IMR-90 (cell line): ENCODE results near the gene APLF. TPM values are rescaled to one million over a fixed set of nuclear protein-coding genes. Genes with fewer than 3 reads are reported as not detected.

ENCODE experiments used
- ATAC-seq: fragments of 200-7000 bp; cut with Tn5 transposase; 2 replicates; pipeline ENCODE4 v1.9.1; 2020; ENCODE audit warnings: low read depth, mild to moderate bottlenecking, moderate library complexity
- BruUV-seq: library from RNA; stranded (reverse); fragments of 400-500 nt; replicated peaks from 2 replicates; lab custom pipeline; 2021; lab: Mats Ljungman, UMichigan
- CTCF ChIA-PET: fragments of 300-600 bp; formaldehyde crosslinking; extraction: SDS; loops from one replicate; lab custom pipeline; 2021; ENCODE audit warnings: antibody characterized with exemption; lab: Yijun Ruan, JAX
- POLR2A ChIA-PET: fragments of 300-600 bp; sonication (Branson Sonifier 250); formaldehyde crosslinking; loops from one replicate; lab custom pipeline; 2022; ENCODE audit warnings: antibody characterized with exemption; ENCODE audit not compliant: unreplicated experiment; lab: Charles Lee
- DNase-seq: peaks from one replicate; pipeline ENCODE4 v3.0.0; 2013
- H2AFZ ChIP-seq: replicated peaks from 2 replicates; pipeline ENCODE3; 2013; ENCODE audit warnings: low read length, mild to moderate bottlenecking; ENCODE audit not compliant: poor library complexity
- H2AK5ac ChIP-seq: 2 replicates; pipeline ENCODE4 v1.6.1; 2013; ENCODE audit warnings: low read depth, low read length, inconsistent platforms
- H2AK9ac ChIP-seq: replicated peaks from 2 replicates; pipeline ENCODE3; 2013; ENCODE audit warnings: mild to moderate bottlenecking, low read depth, low read length, moderate library complexity; ENCODE audit not compliant: poor library complexity
- H2BK120ac ChIP-seq: 2 replicates; pipeline ENCODE4 v1.6.1; 2013; ENCODE audit warnings: low read depth, low read length, inconsistent platforms
- H2BK15ac ChIP-seq: 3 replicates; pipeline ENCODE4 v1.6.1; 2013; ENCODE audit warnings: low read depth, low read length, inconsistent platforms
- H2BK20ac ChIP-seq: 2 replicates; pipeline ENCODE4 v1.6.1; 2013; ENCODE audit warnings: low read depth, mild to moderate bottlenecking, inconsistent platforms, low read length, moderate library complexity
- H2BK5ac ChIP-seq: 2 replicates; pipeline ENCODE4 v1.6.1; 2013; ENCODE audit warnings: mild to moderate bottlenecking, low read depth, low read length, inconsistent platforms; ENCODE audit not compliant: poor library complexity, severe bottlenecking
- H3K14ac ChIP-seq: replicated peaks from 2 replicates; pipeline ENCODE4 v1.6.1; 2013; ENCODE audit warnings: low read depth, low read length, inconsistent platforms
- H3K18ac ChIP-seq: 2 replicates; pipeline ENCODE4 v1.6.1; 2013; ENCODE audit warnings: low read depth, low read length, control low read depth
- H3K23ac ChIP-seq: 2 replicates; pipeline ENCODE4 v1.6.1; 2013; ENCODE audit warnings: low read depth, low read length, inconsistent platforms
- H3K27ac ChIP-seq: 2 replicates; pipeline ENCODE4 v1.5.1; 2013; ENCODE audit warnings: mild to moderate bottlenecking, control low read depth, low read length; ENCODE audit not compliant: insufficient read depth
- H3K27me3 ChIP-seq: 2 replicates; pipeline ENCODE4 v1.6.1; 2013; ENCODE audit warnings: low read length; ENCODE audit not compliant: control insufficient read depth, insufficient read depth
- H3K36me3 ChIP-seq: 2 replicates; pipeline ENCODE4 v1.6.1; 2013; ENCODE audit warnings: low read length, mixed read lengths; ENCODE audit not compliant: control insufficient read depth, insufficient read depth
- H3K4ac ChIP-seq: 2 replicates; pipeline ENCODE4 v1.6.1; 2013; ENCODE audit warnings: low read depth, low read length, inconsistent platforms
- H3K4me1 ChIP-seq: 2 replicates; pipeline ENCODE4 v1.6.1; 2013; ENCODE audit warnings: low read length, mixed read lengths; ENCODE audit not compliant: control insufficient read depth, insufficient read depth
- H3K4me2 ChIP-seq: 2 replicates; pipeline ENCODE4 v1.6.1; 2013; ENCODE audit warnings: low read depth, mild to moderate bottlenecking, control low read depth, low read length, moderate library complexity
- H3K4me3 ChIP-seq: 2 replicates; pipeline ENCODE4 v1.5.1; 2013; ENCODE audit warnings: low read depth, mild to moderate bottlenecking, control low read depth, low read length, moderate library complexity; ENCODE audit not compliant: insufficient read depth
- H3K56ac ChIP-seq: 2 replicates; pipeline ENCODE4 v1.6.1; 2013; ENCODE audit warnings: low read length, inconsistent platforms; ENCODE audit not compliant: insufficient read depth; ENCODE audit errors: extremely low read depth
- H3K79me1 ChIP-seq, 2 experiments: 2 replicates each; pipeline ENCODE4 v1.6.1; 2013; ENCODE audit warnings: low read length in 2 of 2, inconsistent platforms in 1 of 2, low read depth in 1 of 2
- H3K9ac ChIP-seq: 2 replicates; pipeline ENCODE4 v1.6.1; 2013; ENCODE audit warnings: low read depth, low read length, control low read depth
- H3K9me1 ChIP-seq: 2 replicates; pipeline ENCODE4 v1.6.1; 2013; ENCODE audit warnings: low read length, inconsistent platforms; ENCODE audit not compliant: insufficient read depth
- H3K9me3 ChIP-seq: 2 replicates; pipeline ENCODE4 v1.6.1; 2013; ENCODE audit warnings: low read length; ENCODE audit not compliant: control insufficient read depth, insufficient read depth
- H4K20me1 ChIP-seq: 2 replicates; pipeline ENCODE4 v1.6.1; 2013; ENCODE audit warnings: low read length, inconsistent platforms; ENCODE audit not compliant: insufficient read depth
- H4K5ac ChIP-seq: 2 replicates; pipeline ENCODE4 v1.6.1; 2013; ENCODE audit warnings: mild to moderate bottlenecking, low read depth, low read length, control low read depth
- H4K8ac ChIP-seq, 2 experiments: 2 replicates each; pipeline ENCODE4 v1.6.1; 2013; ENCODE audit warnings: low read depth in 2 of 2, low read length in 2 of 2, control low read depth in 1 of 2, inconsistent platforms in 1 of 2
- H4K91ac ChIP-seq: 2 replicates; pipeline ENCODE4 v1.6.1; 2013; ENCODE audit warnings: low read depth, low read length, inconsistent platforms; ENCODE audit not compliant: insufficient read depth
- BHLHE40 ChIP-seq: fragments of 150-350 bp; IDR thresholded peaks from 2 replicates; pipeline ENCODE4 v1.6.1; 2016; ENCODE audit warnings: mild to moderate bottlenecking, low read depth, low read length
- CEBPB ChIP-seq: IDR thresholded peaks from 2 replicates; pipeline ENCODE4 v1.6.1; 2012; ENCODE audit warnings: low read depth, low read length, improper control_type of control experiment
- CHD1 ChIP-seq: IDR thresholded peaks from 2 replicates; pipeline ENCODE4 v1.6.1; 2012; ENCODE audit warnings: low read depth, low read length, improper control_type of control experiment
- FOS ChIP-seq: fragments of 150-350 bp; IDR thresholded peaks from 2 replicates; pipeline ENCODE4 v1.6.1; 2016; ENCODE audit warnings: low read depth, low read length
- MAFK ChIP-seq: IDR thresholded peaks from 2 replicates; pipeline ENCODE4 v1.6.1; 2012; ENCODE audit warnings: low read depth, low read length, improper control_type of control experiment
- MAZ ChIP-seq: IDR thresholded peaks from 2 replicates; pipeline ENCODE4 v1.6.1; 2012; ENCODE audit warnings: low read depth, mild to moderate bottlenecking, low read length, improper control_type of control experiment, moderate library complexity, borderline replicate concordance
- NFE2L2 ChIP-seq: fragments of 150-350 bp; IDR thresholded peaks from 2 replicates; pipeline ENCODE4 v1.6.1; 2016; ENCODE audit warnings: low read depth, mild to moderate bottlenecking, low read length
- POLR2A ChIP-seq: IDR thresholded peaks from 2 replicates; pipeline ENCODE4 v1.6.1; 2012; ENCODE audit warnings: mild to moderate bottlenecking, low read depth, low read length
- RAD21 ChIP-seq: IDR thresholded peaks from 2 replicates; pipeline ENCODE4 v1.6.1; 2012; ENCODE audit warnings: low read length, improper control_type of control experiment
- RCOR1 ChIP-seq: IDR thresholded peaks from 2 replicates; pipeline ENCODE4 v1.6.1; 2012; ENCODE audit warnings: mild to moderate bottlenecking, low read length, improper control_type of control experiment; ENCODE audit not compliant: insufficient replicate concordance
- SMC3 ChIP-seq: fragments of 150-350 bp; IDR thresholded peaks from 2 replicates; pipeline ENCODE4 v1.6.1; 2016; ENCODE audit warnings: low read depth, mild to moderate bottlenecking, antibody characterized with exemption, low read length, moderate library complexity
- WGBS, 2 experiments: methylation state at CpG; one replicate each; pipeline versions ENCODE4 v1.1.5 to v1.1.7; 2013; ENCODE audit warnings: missing lambda C conversion rate in 2 of 2; ENCODE audit not compliant: insufficient read length in 1 of 2; ENCODE audit errors: extremely low coverage in 2 of 2; 5-methylcytosine and 5-hydroxymethylcytosine counted together
- dilution Hi-C: fragments of 300-500 bp; cut with HindIII; formaldehyde crosslinking; loops from one replicate; pipeline ENCODE4 v1.14.3; 2018; ENCODE audit warnings: low sequenced_read_pairs; ENCODE audit not compliant: unreplicated experiment
- in situ Hi-C: fragments of 300-500 bp; cut with MboI; formaldehyde crosslinking; loops from 3 replicates; pipeline ENCODE4 v1.14.3; 2019; ENCODE audit warnings: low sequenced_read_pairs, inconsistent platforms, mixed read lengths
- intact Hi-C: fragments of 100-400 bp; cut with micrococcal nuclease; formaldehyde crosslinking; loops from 2 replicates; pipeline ENCODE4 v1.10.0; 2022
- polyA plus RNA-seq, 3 experiments: library from polyadenylated mRNA; depleted of rRNA; stranded (reverse); fragments of >200 nt; gene quantifications; 2 replicates each; pipeline ENCODE4 v1.2.3, GENCODE V29; 2012; ENCODE audit warnings: low replicate concordance in 1 of 3
- total RNA-seq: library from RNA; depleted of rRNA; stranded (reverse); fragments of >200 nt; gene quantifications from 2 replicates; pipeline ENCODE4 v1.2.3, GENCODE V29; 2012
- TF ChIP-seq, protein P1 (sequence below): fragments of 150-350 bp; IDR thresholded peaks from 2 replicates; pipeline ENCODE4 v1.6.1; 2016; ENCODE audit warnings: low read depth, mild to moderate bottlenecking, low read length, moderate library complexity, borderline replicate concordance
- TF ChIP-seq, protein P2 (sequence below): fragments of 150-350 bp; IDR thresholded peaks from 2 replicates; pipeline ENCODE4 v1.6.1; 2017; ENCODE audit warnings: mild to moderate bottlenecking, antibody characterized with exemption, low read length, low read depth
- TF ChIP-seq, protein P3 (sequence below): conservative IDR thresholded peaks from 2 replicates; pipeline ENCODE4 v1.5.1; 2012; ENCODE audit warnings: mild to moderate bottlenecking, low read depth, low read length, improper control_type of control experiment

The APLF gene
- total and polyA plus RNA-seq, 2 of the 4 experiments (the other 2 are of a cell fraction): 1.5 to 2.3 TPM

DNA sequence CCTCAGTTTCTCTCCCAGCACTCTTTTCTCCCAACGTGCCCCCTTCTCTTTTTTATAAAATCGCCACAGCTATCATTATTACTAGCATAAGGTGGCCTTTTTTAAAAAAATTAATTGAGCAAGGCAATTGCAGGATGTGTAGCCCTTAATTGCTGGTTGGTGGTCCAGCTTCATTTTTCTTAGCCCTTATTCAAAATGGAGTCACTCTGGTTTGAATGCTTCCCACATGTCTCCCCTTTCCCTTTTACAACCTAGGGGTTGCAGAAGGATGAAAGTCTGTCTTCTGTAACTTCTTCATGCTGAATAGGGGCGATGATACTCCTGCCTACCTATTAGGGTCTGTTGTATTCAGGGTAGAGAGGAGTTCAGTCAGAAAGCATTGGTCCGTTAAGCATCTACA is 139.4 kb downstream of the APLF start:
- no peak overlapping the region for H2BK15ac ChIP-seq
- WGBS, 2 experiments: no CpG with 5 or more reads among the region's 4 CpGs
- no peak overlapping the region for H3K9ac ChIP-seq
- H2BK5ac ChIP-seq: no peak overlapping the region
- no peak for ATAC-seq
- H4K8ac ChIP-seq: no peak overlapping the region
- no peak overlapping the region for H2BK120ac ChIP-seq
- H3K27me3 ChIP-seq: peaks cover 3% of the 10 kb centered on the region
- H4K91ac ChIP-seq: no peak overlapping the region
- no peak overlapping the region for H3K4me2 ChIP-seq
- no peak overlapping the region for H2BK20ac ChIP-seq
- no peaks in the 10 kb centered on the region for H3K9me1 ChIP-seq
- dilution Hi-C loops: no loop called here
- H2AK5ac ChIP-seq: no peak overlapping the region
- intact Hi-C loops: no loop called here
- in situ Hi-C loops: no loop called here
- H3K36me3 ChIP-seq: no peaks in the 10 kb centered on the region
- POLR2A ChIA-PET: no interaction called here
- no peaks in the 10 kb centered on the region for H4K20me1 ChIP-seq
- H2AFZ ChIP-seq: no peak overlapping the region
- no peak overlapping the region for H3K23ac ChIP-seq
- H3K27ac ChIP-seq: no peak overlapping the region
- H3K56ac ChIP-seq: no peak overlapping the region
- DNase-seq: no peak
- H3K4me3 ChIP-seq: no peak overlapping the region
- no peak overlapping the region for H2AK9ac ChIP-seq
- no peak overlapping the region for H3K14ac ChIP-seq
- no peak overlapping the region for H3K18ac ChIP-seq
- H3K9me3 ChIP-seq: 0 out of 2 replicates have a peak, but pooled peaks cover 2% of the 10 kb centered on the region
- H3K79me1 ChIP-seq: no peaks in the 10 kb centered on the region
- no peak overlapping the region for H4K5ac ChIP-seq
- H3K4me1 ChIP-seq: no peaks in the 10 kb centered on the region
- TF ChIP-seq, protein P1, sequence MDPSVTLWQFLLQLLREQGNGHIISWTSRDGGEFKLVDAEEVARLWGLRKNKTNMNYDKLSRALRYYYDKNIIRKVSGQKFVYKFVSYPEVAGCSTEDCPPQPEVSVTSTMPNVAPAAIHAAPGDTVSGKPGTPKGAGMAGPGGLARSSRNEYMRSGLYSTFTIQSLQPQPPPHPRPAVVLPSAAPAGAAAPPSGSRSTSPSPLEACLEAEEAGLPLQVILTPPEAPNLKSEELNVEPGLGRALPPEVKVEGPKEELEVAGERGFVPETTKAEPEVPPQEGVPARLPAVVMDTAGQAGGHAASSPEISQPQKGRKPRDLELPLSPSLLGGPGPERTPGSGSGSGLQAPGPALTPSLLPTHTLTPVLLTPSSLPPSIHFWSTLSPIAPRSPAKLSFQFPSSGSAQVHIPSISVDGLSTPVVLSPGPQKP: no peak
- no peak for TF ChIP-seq MAZ
- no peak for TF ChIP-seq SMC3
- no peak for TF ChIP-seq RAD21
- TF ChIP-seq, protein P2, sequence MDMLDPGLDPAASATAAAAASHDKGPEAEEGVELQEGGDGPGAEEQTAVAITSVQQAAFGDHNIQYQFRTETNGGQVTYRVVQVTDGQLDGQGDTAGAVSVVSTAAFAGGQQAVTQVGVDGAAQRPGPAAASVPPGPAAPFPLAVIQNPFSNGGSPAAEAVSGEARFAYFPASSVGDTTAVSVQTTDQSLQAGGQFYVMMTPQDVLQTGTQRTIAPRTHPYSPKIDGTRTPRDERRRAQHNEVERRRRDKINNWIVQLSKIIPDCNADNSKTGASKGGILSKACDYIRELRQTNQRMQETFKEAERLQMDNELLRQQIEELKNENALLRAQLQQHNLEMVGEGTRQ: no peak
- no peak for TF ChIP-seq FOS
- TF ChIP-seq NFE2L2: no peak
- no peak for TF ChIP-seq CHD1
- no peak for TF ChIP-seq RCOR1
- TF ChIP-seq BHLHE40: no peak
- no peak for TF ChIP-seq MAFK
- TF ChIP-seq, protein P3, sequence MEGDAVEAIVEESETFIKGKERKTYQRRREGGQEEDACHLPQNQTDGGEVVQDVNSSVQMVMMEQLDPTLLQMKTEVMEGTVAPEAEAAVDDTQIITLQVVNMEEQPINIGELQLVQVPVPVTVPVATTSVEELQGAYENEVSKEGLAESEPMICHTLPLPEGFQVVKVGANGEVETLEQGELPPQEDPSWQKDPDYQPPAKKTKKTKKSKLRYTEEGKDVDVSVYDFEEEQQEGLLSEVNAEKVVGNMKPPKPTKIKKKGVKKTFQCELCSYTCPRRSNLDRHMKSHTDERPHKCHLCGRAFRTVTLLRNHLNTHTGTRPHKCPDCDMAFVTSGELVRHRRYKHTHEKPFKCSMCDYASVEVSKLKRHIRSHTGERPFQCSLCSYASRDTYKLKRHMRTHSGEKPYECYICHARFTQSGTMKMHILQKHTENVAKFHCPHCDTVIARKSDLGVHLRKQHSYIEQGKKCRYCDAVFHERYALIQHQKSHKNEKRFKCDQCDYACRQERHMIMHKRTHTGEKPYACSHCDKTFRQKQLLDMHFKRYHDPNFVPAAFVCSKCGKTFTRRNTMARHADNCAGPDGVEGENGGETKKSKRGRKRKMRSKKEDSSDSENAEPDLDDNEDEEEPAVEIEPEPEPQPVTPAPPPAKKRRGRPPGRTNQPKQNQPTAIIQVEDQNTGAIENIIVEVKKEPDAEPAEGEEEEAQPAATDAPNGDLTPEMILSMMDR: no peak
- TF ChIP-seq POLR2A: no peak
- TF ChIP-seq CEBPB: no peak
- BruUV-seq: no TSS peak
- CTCF ChIA-PET: no interaction called here
- no peak overlapping the region for H3K4ac ChIP-seq
